Breast epithelium (tissue), 4 donors: Measurements from ENCODE around the gene CDCA3. TPM values are rescaled to one million over a fixed set of nuclear protein-coding genes. Genes with fewer than 3 reads are reported as not detected.
"Not testable (repeated sequence)": the region's sequence is repeated elsewhere in the genome, so short reads cannot be mapped to it uniquely, and the experiment has no call there.

ENCODE experiments used
- DNase-seq, 2 donors: peaks; one replicate each; pipeline ENCODE4 v3.0.0-alpha.2; 2019; ENCODE audit warnings: low spot score in 2 of 2
- H3K27ac ChIP-seq, 2 donors: fragments of 200-600 bp; sonication (generic) in 1 of 2; one replicate each; pipeline ENCODE4 v1.5.1; 2016 to 2019; ENCODE audit warnings: mild to moderate bottlenecking in 1 of 2
- H3K27me3 ChIP-seq, 2 donors: fragments of 200-600 bp; sonication (generic) in 1 of 2; one replicate each; pipeline versions ENCODE4 v1.5.1 to v1.6.0; 2017 to 2019; ENCODE audit warnings: control low read depth in 1 of 2, mild to moderate bottlenecking in 1 of 2
- H3K36me3 ChIP-seq: fragments of 200-600 bp; one replicate; pipeline ENCODE4 v1.5.1; 2019
- H3K4me1 ChIP-seq, 2 donors: fragments of 200-600 bp; sonication (generic); one replicate each; pipeline ENCODE4 v1.5.1; 2016 to 2019; ENCODE audit warnings: control low read depth in 1 of 2
- H3K4me3 ChIP-seq, 3 donors: fragments of 200-600 bp; sonication (generic); 1 replicate in 2 of 3; 2 replicates in 1 of 3; pipeline ENCODE4 v1.5.1; 2016 to 2019; ENCODE audit warnings: mild to moderate bottlenecking in 3 of 3, moderate library complexity in 2 of 3
- H3K9me3 ChIP-seq, 2 donors: fragments of 200-600 bp; sonication (generic) in 1 of 2; one replicate each; pipeline ENCODE4 v1.5.1; 2016 to 2019; ENCODE audit warnings: control low read depth in 1 of 2
- CTCF ChIP-seq, 3 donors: fragments of 450-650 bp; IDR thresholded peaks; one replicate each; pipeline ENCODE4 v1.5.1; 2016 to 2017; ENCODE audit warnings: antibody characterized with exemption in 3 of 3, mild to moderate bottlenecking in 3 of 3, moderate library complexity in 3 of 3
- POLR2A ChIP-seq: fragments of 450-650 bp; IDR thresholded peaks from one replicate; pipeline ENCODE4 v1.6.1; 2016; ENCODE audit warnings: antibody characterized with exemption, mild to moderate bottlenecking, moderate library complexity
- POLR2AphosphoS5 ChIP-seq, 3 donors: sonication (generic); formaldehyde crosslinking; IDR thresholded peaks; one replicate each; pipeline ENCODE4 v1.6.1; 2017; ENCODE audit warnings: antibody characterized with exemption in 3 of 3
- intact Hi-C: fragments of 100-400 bp; cut with DNase I; formaldehyde crosslinking; loops from one replicate; pipeline ENCODE4 v1.15.1; 2023; ENCODE audit warnings: low total_unique reads
- total RNA-seq, 3 donors: library from RNA; depleted of rRNA; stranded (reverse); fragments of >200 nt; gene quantifications; one replicate each; pipeline ENCODE4 v1.1.0, GENCODE V29; 2016

CDCA3 gene
- total RNA-seq, 3 donors from 2014 or later: 0.33 to 3.0 (median 1.8) TPM

DNA sequence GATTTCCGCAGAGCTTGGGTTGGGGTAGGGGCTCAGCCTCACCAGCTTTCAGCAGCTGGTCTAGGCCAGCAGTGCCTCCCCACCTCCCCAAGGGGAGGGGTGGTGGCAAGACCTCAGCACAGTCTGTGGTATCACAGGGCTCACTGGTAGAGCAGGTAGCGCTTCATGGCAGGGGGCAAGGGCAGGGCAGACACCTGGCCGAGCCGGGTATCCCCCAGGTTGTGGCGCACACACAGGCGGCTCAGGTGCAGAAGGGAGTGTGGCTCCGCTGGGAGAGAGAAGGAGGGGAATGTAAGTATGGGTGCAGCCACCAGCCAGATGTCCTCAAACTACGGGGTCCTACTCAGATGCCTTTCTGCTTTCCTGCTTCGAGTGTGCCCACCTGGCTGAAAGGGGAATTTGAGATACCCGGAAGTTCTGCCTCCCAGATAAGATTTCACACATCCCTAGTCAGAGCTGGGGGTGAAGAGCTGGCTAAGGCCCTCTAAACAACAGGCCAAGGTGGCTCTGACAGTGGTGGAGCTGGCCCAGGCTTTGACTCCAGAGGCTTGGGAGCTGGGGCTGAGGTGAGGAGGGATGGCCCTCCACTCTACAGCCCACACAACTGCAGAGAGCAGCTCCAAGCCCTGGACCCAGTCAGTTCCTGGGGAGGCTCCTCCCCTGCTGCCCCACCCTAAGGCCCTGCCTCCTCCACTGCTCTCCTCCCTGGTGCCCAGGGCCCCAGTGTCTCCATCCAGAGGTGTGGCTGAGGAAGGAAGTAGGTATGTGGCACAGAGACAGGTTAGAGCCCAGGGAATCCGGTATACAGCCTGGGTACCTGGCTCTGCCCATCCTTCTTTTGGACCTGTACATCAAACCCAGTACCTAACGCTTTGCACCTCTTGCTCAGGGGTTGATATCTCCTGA is 20.2 kb upstream of the CDCA3 start:
- peaks cover 5 to 27% of the 10 kb centered on the region in 2 donors for H3K4me1 ChIP-seq
- no peak for TF ChIP-seq POLR2A
- no peak for TF ChIP-seq POLR2AphosphoS5 (IDR thresholded peaks at IDR 0.05)

GRCh38 chr12:6870304-6870703 is 19.2 kb upstream of the CDCA3 start:
- H3K36me3 ChIP-seq: not testable (repeated sequence)
- intact Hi-C loops: loop anchor here (5.0 kb wide), 1 partner anchor 663 kb away; no protein-coding TSS in a partner anchor
- H3K4me1 ChIP-seq: peaks cover 5 to 27% of the 10 kb centered on the region in 2 donors

More for the DNA sequence above, 20.2 kb upstream of the CDCA3 start:
- Histone ChIP-seq H3K36me3 (no peaks in the 10 kb centered on the region), H3K27me3 (no peaks in the 10 kb centered on the region), H3K27ac (peak overlapping the region; percentile 78 to 94), H3K9me3 (no peaks in the 10 kb centered on the region), H3K4me3 (peak overlapping the region in 2 of 3 donors; percentile 70 to 84)
- no peak for DNase-seq
- intact Hi-C loops: loop anchor here (5.0 kb wide), 1 partner anchor 664 kb away; no protein-coding TSS in a partner anchor

DNA sequence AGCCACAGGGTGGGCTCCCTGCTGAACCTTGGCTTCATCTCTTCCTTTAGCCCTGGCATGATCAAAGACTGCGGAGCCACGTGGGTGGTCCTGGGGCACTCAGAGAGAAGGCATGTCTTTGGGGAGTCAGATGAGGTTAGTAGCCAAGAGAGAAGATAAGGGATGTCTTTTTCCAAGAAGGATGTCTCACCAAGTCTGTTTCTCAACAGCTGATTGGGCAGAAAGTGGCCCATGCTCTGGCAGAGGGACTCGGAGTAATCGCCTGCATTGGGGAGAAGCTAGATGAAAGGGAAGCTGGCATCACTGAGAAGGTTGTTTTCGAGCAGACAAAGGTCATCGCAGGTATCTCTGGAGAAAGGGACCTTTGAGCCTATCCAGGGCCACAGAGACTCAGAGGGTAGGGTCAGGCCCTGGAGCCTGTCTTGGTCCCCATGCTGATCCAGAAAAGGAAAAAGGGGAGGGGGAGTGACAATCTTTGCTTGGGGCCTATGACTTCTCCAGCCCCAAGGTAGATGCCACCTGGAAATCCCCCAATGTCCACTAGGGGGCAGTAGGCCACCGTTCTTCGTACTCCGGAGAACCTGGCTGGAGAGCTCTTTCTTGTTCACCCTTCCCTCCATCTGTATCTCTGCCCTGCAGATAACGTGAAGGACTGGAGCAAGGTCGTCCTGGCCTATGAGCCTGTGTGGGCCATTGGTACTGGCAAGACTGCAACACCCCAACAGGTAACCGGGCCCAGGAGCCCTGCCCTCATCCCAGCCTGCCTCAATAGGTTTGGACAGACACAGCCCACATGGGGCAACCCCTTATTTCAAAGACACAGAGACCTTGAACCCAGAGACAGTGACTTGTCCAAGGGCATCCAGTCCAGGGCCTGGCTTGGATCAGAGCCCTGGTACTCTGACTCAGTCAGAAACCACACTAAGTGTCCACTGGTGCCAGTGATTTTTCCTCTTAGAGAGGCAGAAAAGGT is 18.2 kb upstream of the CDCA3 start:
- Histone ChIP-seq H3K36me3 (no peaks in the 10 kb centered on the region), H3K9me3 (no peaks in the 10 kb centered on the region), H3K4me1 (peaks cover 5 to 27% of the 10 kb centered on the region in 2 donors), H3K4me3 (peak overlapping the region; percentile 90 to 100 (median 94)), H3K27ac (peak overlapping the region; percentile 95 to 96), H3K27me3 (no peaks in the 10 kb centered on the region)
- peak; percentile 82 to 94 (median 89) for TF ChIP-seq CTCF (IDR thresholded peaks at IDR 0.05)
- no peak for TF ChIP-seq POLR2A
- TF ChIP-seq POLR2AphosphoS5 (IDR thresholded peaks at IDR 0.05): peak in 1 of 3 donors; percentile 37
- intact Hi-C loops: loop anchor here (5.0 to 10.0 kb wide), 2 partner anchors 95 to 662 kb away; no protein-coding TSS in a partner anchor
- DNase-seq: peak; percentile 74 to 83

More at GRCh38 chr12:6870304-6870703, 19.2 kb upstream of the CDCA3 start:
- peak overlapping the region in 1 of 2 donors; percentile 12 for H3K27ac ChIP-seq
- not testable (repeated sequence) for DNase-seq, H3K4me3 ChIP-seq, H3K9me3 ChIP-seq, H3K27me3 ChIP-seq

- intact Hi-C loops: loop anchor here (10.0 kb wide), 1 partner anchor 96 kb away; no protein-coding TSS in a partner anchor
- Histone ChIP-seq H3K27me3 (no peaks in the 10 kb centered on the region), H3K9me3 (no peaks in the 10 kb centered on the region), H3K27ac (peak overlapping the region; percentile 95 to 96), H3K36me3 (no peaks in the 10 kb centered on the region), H3K4me3 (peak overlapping the region; percentile 90 to 100 (median 94)), H3K4me1 (peaks cover 5 to 27% of the 10 kb centered on the region in 2 donors)
- no peak for DNase-seq
- TF ChIP-seq POLR2AphosphoS5 (IDR thresholded peaks at IDR 0.05): no peak
- no peak for TF ChIP-seq POLR2A
These were observed 17.3 kb upstream of the CDCA3 start for GRCh38 chr12:6868211-6869048.

- H3K4me3 ChIP-seq: peak within 1 kb of the TSS; percentile 90 to 100 (median 94)
- DNase-seq: peak; percentile 68 to 90
- H3K36me3 ChIP-seq: no peaks in the 10 kb centered on the region
- H3K27me3 ChIP-seq: no peaks in the 10 kb centered on the region
- H3K4me1 ChIP-seq: peaks cover 5 to 27% of the 10 kb centered on the region in 2 donors
- H3K27ac ChIP-seq: peak within 1 kb of the TSS; percentile 95 to 96
- TF ChIP-seq POLR2AphosphoS5 (IDR thresholded peaks at IDR 0.05): peak; percentile 93 to 100 (median 98)
- peak in 1 of 3 donors; percentile 12 for TF ChIP-seq CTCF (IDR thresholded peaks at IDR 0.05)
- TF ChIP-seq POLR2A: peak; percentile 94
- no peaks in the 10 kb centered on the region for H3K9me3 ChIP-seq
- intact Hi-C loops: loop anchor here (10.0 kb wide), 1 partner anchor 97 kb away; no protein-coding TSS in a partner anchor
These were observed 16.5 kb upstream of the CDCA3 start, which contains the start of gene TPI1 for GRCh38 chr12:6867413-6868210. TSS of gene TPI1 (plus strand) at chr12:6867531. CDS start at chr12:6867567, 36 bp downstream.
